IMR-90 (cell line): ENCODE results near the gene HAVCR2. TPM values are rescaled to one million over a fixed set of nuclear protein-coding genes. Genes with fewer than 3 reads are reported as not detected.

ENCODE experiments used
- ATAC-seq: fragments of 200-7000 bp; cut with Tn5 transposase; 2 replicates; pipeline ENCODE4 v1.9.1; 2020; ENCODE audit warnings: low read depth, mild to moderate bottlenecking, moderate library complexity
- Bru-seq: library from RNA; stranded (reverse); fragments of 400-500 nt; gene quantifications from one replicate; lab custom pipeline; 2021; lab: Mats Ljungman, UMichigan
- BruChase-seq, 2 experiments: library from RNA; stranded (reverse); fragments of 400-500 nt; gene quantifications; one replicate each; lab custom pipeline; 2021; lab: Mats Ljungman, UMichigan
- BruUV-seq: library from RNA; stranded (reverse); fragments of 400-500 nt; replicated peaks from 2 replicates; lab custom pipeline; 2021; lab: Mats Ljungman, UMichigan
- CTCF ChIA-PET: fragments of 300-600 bp; formaldehyde crosslinking; extraction: SDS; loops from one replicate; lab custom pipeline; 2021; ENCODE audit warnings: antibody characterized with exemption; lab: Yijun Ruan, JAX
- POLR2A ChIA-PET: fragments of 300-600 bp; sonication (Branson Sonifier 250); formaldehyde crosslinking; loops from one replicate; lab custom pipeline; 2022; ENCODE audit warnings: antibody characterized with exemption; ENCODE audit not compliant: unreplicated experiment; lab: Charles Lee
- DNase-seq: peaks from one replicate; pipeline ENCODE4 v3.0.0; 2013
- H2AFZ ChIP-seq: replicated peaks from 2 replicates; pipeline ENCODE3; 2013; ENCODE audit warnings: low read length, mild to moderate bottlenecking; ENCODE audit not compliant: poor library complexity
- H2AK5ac ChIP-seq: 2 replicates; pipeline ENCODE4 v1.6.1; 2013; ENCODE audit warnings: low read depth, low read length, inconsistent platforms
- H2AK9ac ChIP-seq: replicated peaks from 2 replicates; pipeline ENCODE3; 2013; ENCODE audit warnings: mild to moderate bottlenecking, low read depth, low read length, moderate library complexity; ENCODE audit not compliant: poor library complexity
- H2BK120ac ChIP-seq: 2 replicates; pipeline ENCODE4 v1.6.1; 2013; ENCODE audit warnings: low read depth, low read length, inconsistent platforms
- H2BK15ac ChIP-seq: 3 replicates; pipeline ENCODE4 v1.6.1; 2013; ENCODE audit warnings: low read depth, low read length, inconsistent platforms
- H2BK20ac ChIP-seq: 2 replicates; pipeline ENCODE4 v1.6.1; 2013; ENCODE audit warnings: low read depth, mild to moderate bottlenecking, inconsistent platforms, low read length, moderate library complexity
- H2BK5ac ChIP-seq: 2 replicates; pipeline ENCODE4 v1.6.1; 2013; ENCODE audit warnings: mild to moderate bottlenecking, low read depth, low read length, inconsistent platforms; ENCODE audit not compliant: poor library complexity, severe bottlenecking
- H3K14ac ChIP-seq: replicated peaks from 2 replicates; pipeline ENCODE4 v1.6.1; 2013; ENCODE audit warnings: low read depth, low read length, inconsistent platforms
- H3K18ac ChIP-seq: 2 replicates; pipeline ENCODE4 v1.6.1; 2013; ENCODE audit warnings: low read depth, low read length, control low read depth
- H3K23ac ChIP-seq: 2 replicates; pipeline ENCODE4 v1.6.1; 2013; ENCODE audit warnings: low read depth, low read length, inconsistent platforms
- H3K27ac ChIP-seq: 2 replicates; pipeline ENCODE4 v1.5.1; 2013; ENCODE audit warnings: mild to moderate bottlenecking, control low read depth, low read length; ENCODE audit not compliant: insufficient read depth
- H3K27me3 ChIP-seq: 2 replicates; pipeline ENCODE4 v1.6.1; 2013; ENCODE audit warnings: low read length; ENCODE audit not compliant: control insufficient read depth, insufficient read depth
- H3K36me3 ChIP-seq: 2 replicates; pipeline ENCODE4 v1.6.1; 2013; ENCODE audit warnings: low read length, mixed read lengths; ENCODE audit not compliant: control insufficient read depth, insufficient read depth
- H3K4ac ChIP-seq: 2 replicates; pipeline ENCODE4 v1.6.1; 2013; ENCODE audit warnings: low read depth, low read length, inconsistent platforms
- H3K4me1 ChIP-seq: 2 replicates; pipeline ENCODE4 v1.6.1; 2013; ENCODE audit warnings: low read length, mixed read lengths; ENCODE audit not compliant: control insufficient read depth, insufficient read depth
- H3K4me2 ChIP-seq: 2 replicates; pipeline ENCODE4 v1.6.1; 2013; ENCODE audit warnings: low read depth, mild to moderate bottlenecking, control low read depth, low read length, moderate library complexity
- H3K4me3 ChIP-seq: 2 replicates; pipeline ENCODE4 v1.5.1; 2013; ENCODE audit warnings: low read depth, mild to moderate bottlenecking, control low read depth, low read length, moderate library complexity; ENCODE audit not compliant: insufficient read depth
- H3K56ac ChIP-seq: 2 replicates; pipeline ENCODE4 v1.6.1; 2013; ENCODE audit warnings: low read length, inconsistent platforms; ENCODE audit not compliant: insufficient read depth; ENCODE audit errors: extremely low read depth
- H3K79me1 ChIP-seq, 2 experiments: 2 replicates each; pipeline ENCODE4 v1.6.1; 2013; ENCODE audit warnings: low read length in 2 of 2, inconsistent platforms in 1 of 2, low read depth in 1 of 2
- H3K9ac ChIP-seq: 2 replicates; pipeline ENCODE4 v1.6.1; 2013; ENCODE audit warnings: low read depth, low read length, control low read depth
- H3K9me1 ChIP-seq: 2 replicates; pipeline ENCODE4 v1.6.1; 2013; ENCODE audit warnings: low read length, inconsistent platforms; ENCODE audit not compliant: insufficient read depth
- H3K9me3 ChIP-seq: 2 replicates; pipeline ENCODE4 v1.6.1; 2013; ENCODE audit warnings: low read length; ENCODE audit not compliant: control insufficient read depth, insufficient read depth
- H4K20me1 ChIP-seq: 2 replicates; pipeline ENCODE4 v1.6.1; 2013; ENCODE audit warnings: low read length, inconsistent platforms; ENCODE audit not compliant: insufficient read depth
- H4K5ac ChIP-seq: 2 replicates; pipeline ENCODE4 v1.6.1; 2013; ENCODE audit warnings: mild to moderate bottlenecking, low read depth, low read length, control low read depth
- H4K8ac ChIP-seq, 2 experiments: 2 replicates each; pipeline ENCODE4 v1.6.1; 2013; ENCODE audit warnings: low read depth in 2 of 2, low read length in 2 of 2, control low read depth in 1 of 2, inconsistent platforms in 1 of 2
- H4K91ac ChIP-seq: 2 replicates; pipeline ENCODE4 v1.6.1; 2013; ENCODE audit warnings: low read depth, low read length, inconsistent platforms; ENCODE audit not compliant: insufficient read depth
- NFE2L2 ChIP-seq: fragments of 150-350 bp; IDR thresholded peaks from 2 replicates; pipeline ENCODE4 v1.6.1; 2016; ENCODE audit warnings: low read depth, mild to moderate bottlenecking, low read length
- WGBS, 2 experiments: methylation state at CpG; one replicate each; pipeline versions ENCODE4 v1.1.5 to v1.1.7; 2013; ENCODE audit warnings: missing lambda C conversion rate in 2 of 2; ENCODE audit not compliant: insufficient read length in 1 of 2; ENCODE audit errors: extremely low coverage in 2 of 2; 5-methylcytosine and 5-hydroxymethylcytosine counted together
- dilution Hi-C: fragments of 300-500 bp; cut with HindIII; formaldehyde crosslinking; loops from one replicate; pipeline ENCODE4 v1.14.3; 2018; ENCODE audit warnings: low sequenced_read_pairs; ENCODE audit not compliant: unreplicated experiment
- in situ Hi-C: fragments of 300-500 bp; cut with MboI; formaldehyde crosslinking; loops from 3 replicates; pipeline ENCODE4 v1.14.3; 2019; ENCODE audit warnings: low sequenced_read_pairs, inconsistent platforms, mixed read lengths
- intact Hi-C: fragments of 100-400 bp; cut with micrococcal nuclease; formaldehyde crosslinking; loops from 2 replicates; pipeline ENCODE4 v1.10.0; 2022
- long read RNA-seq: library from polyadenylated mRNA; unstranded; transcript quantifications from one replicate; pipeline ENCODE4 v2.0.0, GENCODE V29; 2021; ENCODE audit not compliant: unreplicated experiment
- polyA plus RNA-seq, 3 experiments: library from polyadenylated mRNA; depleted of rRNA; stranded (reverse); fragments of >200 nt; gene quantifications; 2 replicates each; pipeline ENCODE4 v1.2.3, GENCODE V29; 2012; ENCODE audit warnings: low replicate concordance in 1 of 3
- total RNA-seq: library from RNA; depleted of rRNA; stranded (reverse); fragments of >200 nt; gene quantifications from 2 replicates; pipeline ENCODE4 v1.2.3, GENCODE V29; 2012; rRNA removed

Gene HAVCR2
- total RNA-seq (under 0.01 TPM in 2 replicates), polyA plus RNA-seq (2012; rRNA removed) (0.07 and 0.09 TPM in 2 replicates), Bru-seq, nascent RNA (percentile 16 among the genes with signal in this experiment), BruChase-seq, experiment 1, labeled RNA remaining after a 6-hour chase (percentile 34 among the genes with signal in this experiment), BruChase-seq, experiment 2, labeled RNA remaining after a 2-hour chase (percentile 23 among the genes with signal in this experiment)
- not detected in 2 replicates for polyA plus RNA-seq (2012; cell fraction: cytosol; rRNA removed)
- 0.04 and 0.28 TPM in 2 replicates for polyA plus RNA-seq (2012; cell fraction: nucleus; rRNA removed; ENCODE audit: low replicate concordance)
- long read RNA-seq: 0 reads

- H3K14ac ChIP-seq: no peak within 1 kb of the TSS
- no peaks in the 10 kb centered on the region for H3K4me1 ChIP-seq
- H3K27me3 ChIP-seq: no peaks in the 10 kb centered on the region
- no peak within 1 kb of the TSS for H3K23ac ChIP-seq
- no peak within 1 kb of the TSS for H2AK9ac ChIP-seq
- H2BK5ac ChIP-seq: no peak within 1 kb of the TSS
- CTCF ChIA-PET: no interaction called here
- no peak within 1 kb of the TSS for H4K8ac ChIP-seq
- ATAC-seq (no peak), DNase-seq (no peak)
- intact Hi-C loops: no loop called here
- no peaks in the 10 kb centered on the region for H4K20me1 ChIP-seq
- H2BK120ac ChIP-seq: no peak within 1 kb of the TSS
- H3K36me3 ChIP-seq: no peaks in the 10 kb centered on the region
- no TSS peak for BruUV-seq
- 80% methylated on average over 1 of the region's 4 CpGs; no CpG with 5 or more reads in 1 of the 2 experiments for WGBS, 2 experiments
- no peak within 1 kb of the TSS for H3K18ac ChIP-seq
- H4K5ac ChIP-seq: no peak within 1 kb of the TSS
- no peak within 1 kb of the TSS for H3K9ac ChIP-seq
- no peak within 1 kb of the TSS for H2BK20ac ChIP-seq
- H3K9me3 ChIP-seq: no peaks in the 10 kb centered on the region
- H3K9me1 ChIP-seq: no peaks in the 10 kb centered on the region; the same call in 1 of the 2 replicates
- H3K4me3 ChIP-seq: no peak within 1 kb of the TSS
- dilution Hi-C loops: no loop called here
- H3K4me2 ChIP-seq: no peak within 1 kb of the TSS
- H3K27ac ChIP-seq: no peak within 1 kb of the TSS
- H3K56ac ChIP-seq: no peak within 1 kb of the TSS
- in situ Hi-C loops: no loop called here
- H2AK5ac ChIP-seq: no peak within 1 kb of the TSS
- POLR2A ChIA-PET: no interaction called here
- TF ChIP-seq NFE2L2: no peak
- H4K91ac ChIP-seq: no peak within 1 kb of the TSS
- H2AFZ ChIP-seq: no peak within 1 kb of the TSS
- H3K79me1 ChIP-seq: no peaks in the 10 kb centered on the region
- H2BK15ac ChIP-seq: no peak within 1 kb of the TSS
- H3K4ac ChIP-seq: no peak within 1 kb of the TSS
These were observed at the start of gene HAVCR2 for GRCh38 chr5:157108976-157109375. TSS of gene HAVCR2 (minus strand) at chr5:157109044. CDS start at chr5:157108983, 61 bp downstream.
